ENCODE data around the gene LRRC46. TPM values are rescaled to one million over a fixed set of nuclear protein-coding genes. Genes with fewer than 3 reads are reported as not detected.
A peak's percentile ranks its signal among the peaks of the same experiment; 100 is the strongest.

Gene LRRC46
- total RNA-seq, 1 donor, result not detected

GRCh38 chr17:47820033-47820789, 11.3 kb upstream of the LRRC46 start:
- TF ChIP-seq CTCF (IDR thresholded peaks at IDR 0.05; ENCODE audit: insufficient read depth, low read length), result no peak
- H3K4me3 ChIP-seq (ENCODE audit: low read depth, low read length), result peak overlapping the region; percentile 91
- DNase-seq (ENCODE audit: low read depth), result no peak

GRCh38 chr17:47821031-47821423, 10.4 kb upstream of the LRRC46 start:
- DNase-seq (ENCODE audit: low read depth), result no peak
- no peak for TF ChIP-seq CTCF (IDR thresholded peaks at IDR 0.05; ENCODE audit: insufficient read depth, low read length)
- H3K4me3 ChIP-seq (ENCODE audit: low read depth, low read length), result peak overlapping the region; percentile 91

- TF ChIP-seq CTCF (IDR thresholded peaks at IDR 0.05; ENCODE audit: insufficient read depth, low read length), result no peak
- DNase-seq (ENCODE audit: low read depth), result peak; percentile 73
- peak within 1 kb of the TSS; percentile 91 for H3K4me3 ChIP-seq (ENCODE audit: low read depth, low read length)
Measured at GRCh38 chr17:47821424-47822391, 9.8 kb upstream of the LRRC46 start, which contains the start of gene OSBPL7. Gene OSBPL7, minus strand, starts transcription at chr17:47821794. Its CDS starts 1,516 bp downstream, at chr17:47820278.

GRCh38 chr17:47822785-47823184, 8.7 kb upstream of the LRRC46 start:
- no peak overlapping the region for H3K4me3 ChIP-seq (ENCODE audit: low read depth, low read length)
- no peak for DNase-seq (ENCODE audit: low read depth)
- TF ChIP-seq CTCF (IDR thresholded peaks at IDR 0.05; ENCODE audit: insufficient read depth, low read length), result no peak

GRCh38 chr17:47823519-47823918, 8.0 kb upstream of the LRRC46 start:
- no peak for DNase-seq (ENCODE audit: low read depth)
- TF ChIP-seq CTCF (IDR thresholded peaks at IDR 0.05; ENCODE audit: insufficient read depth, low read length), result no peak
- no peak overlapping the region for H3K4me3 ChIP-seq (ENCODE audit: low read depth, low read length)

- TF ChIP-seq CTCF (IDR thresholded peaks at IDR 0.05; ENCODE audit: insufficient read depth, low read length), result no peak
- no peak for DNase-seq (ENCODE audit: low read depth)
Measured at GRCh38 chr17:47829870-47830269, 1.6 kb upstream of the LRRC46 start.

More at GRCh38 chr17:47829870-47830269, 1.6 kb upstream of the LRRC46 start:
- no peak overlapping the region for H3K4me3 ChIP-seq (ENCODE audit: low read depth, low read length)

Data from fibroblast of the aortic adventitia (primary cell).